GM18867 (cell line): ENCODE measurements around the gene ZNF598.
"Not testable (repeated sequence)": the region's sequence is repeated elsewhere in the genome, so short reads cannot be mapped to it uniquely, and the experiment has no call there.

Experiments used
- ATAC-seq: cut with Tn5 transposase; IDR thresholded peaks from one replicate; pipeline ENCODE4 v1.9.1; 2021; ENCODE audit warnings: mild to moderate bottlenecking, moderate library complexity; ENCODE audit not compliant: unreplicated experiment

The ZNF598 gene

DNA sequence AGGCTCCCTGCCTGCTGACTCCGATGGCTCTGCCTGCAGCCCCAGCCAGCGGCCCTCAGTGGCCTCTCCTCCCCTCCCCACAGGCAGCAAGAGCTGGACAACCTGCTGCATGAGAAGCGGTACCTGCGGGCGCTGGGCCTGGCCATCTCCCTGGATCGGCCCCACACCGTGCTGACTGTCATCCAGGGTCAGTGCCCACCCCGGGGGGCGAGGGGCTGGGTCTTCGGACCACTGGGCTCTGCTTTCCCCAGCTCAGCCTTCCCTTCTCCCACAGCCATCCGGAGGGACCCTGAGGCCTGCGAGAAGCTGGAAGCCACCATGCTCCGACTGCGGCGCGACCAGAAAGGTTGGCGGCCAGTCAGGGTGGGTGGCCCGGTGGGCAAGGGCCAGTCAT, 31.7 kb downstream of the ZNF598 start:
- no peak for ATAC-seq

DNA sequence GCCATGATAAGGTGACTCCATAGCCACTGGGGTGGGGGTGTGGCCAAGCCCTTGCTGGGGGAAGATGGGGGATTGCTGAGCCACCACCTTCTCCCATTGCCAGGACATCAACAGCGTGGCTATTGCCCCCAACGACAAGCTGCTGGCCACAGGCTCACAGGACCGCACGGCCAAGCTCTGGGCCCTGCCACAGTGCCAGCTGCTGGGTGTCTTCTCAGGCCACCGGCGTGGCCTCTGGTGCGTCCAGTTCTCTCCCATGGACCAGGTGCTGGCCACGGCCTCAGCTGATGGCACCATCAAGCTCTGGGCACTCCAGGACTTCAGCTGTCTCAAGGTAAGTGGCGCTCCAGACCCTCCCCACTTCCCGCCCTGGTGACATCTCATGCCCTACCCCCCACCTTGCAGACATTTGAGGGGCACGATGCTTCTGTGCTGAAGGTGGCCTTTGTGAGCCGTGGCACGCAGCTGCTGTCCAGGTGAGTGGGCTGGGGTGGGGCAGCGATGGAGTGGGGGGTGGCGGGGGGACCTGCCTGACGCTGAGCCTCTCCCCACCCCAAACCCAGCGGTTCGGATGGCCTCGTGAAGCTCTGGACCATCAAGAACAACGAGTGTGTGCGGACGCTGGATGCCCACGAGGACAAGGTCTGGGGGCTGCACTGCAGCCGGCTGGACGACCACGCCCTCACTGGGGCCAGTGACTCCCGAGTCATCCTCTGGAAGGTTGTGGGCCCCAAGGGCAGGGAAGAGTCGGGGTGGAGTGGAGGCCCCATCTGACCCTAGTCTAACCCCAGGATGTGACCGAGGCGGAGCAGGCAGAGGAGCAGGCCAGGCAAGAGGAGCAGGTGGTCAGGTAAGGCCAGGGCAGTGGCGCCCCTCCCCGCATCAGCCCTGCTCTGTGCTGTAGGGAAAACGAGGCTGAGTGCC, 32.4 kb downstream of the ZNF598 start:
- no peak for ATAC-seq

- no peak for ATAC-seq
Measured at GRCh38 chr16:1976216-1976520, 33.5 kb downstream of the ZNF598 start.

- no peak for ATAC-seq
Measured at GRCh38 chr16:1975432-1976215, 34.0 kb downstream of the ZNF598 start.

DNA sequence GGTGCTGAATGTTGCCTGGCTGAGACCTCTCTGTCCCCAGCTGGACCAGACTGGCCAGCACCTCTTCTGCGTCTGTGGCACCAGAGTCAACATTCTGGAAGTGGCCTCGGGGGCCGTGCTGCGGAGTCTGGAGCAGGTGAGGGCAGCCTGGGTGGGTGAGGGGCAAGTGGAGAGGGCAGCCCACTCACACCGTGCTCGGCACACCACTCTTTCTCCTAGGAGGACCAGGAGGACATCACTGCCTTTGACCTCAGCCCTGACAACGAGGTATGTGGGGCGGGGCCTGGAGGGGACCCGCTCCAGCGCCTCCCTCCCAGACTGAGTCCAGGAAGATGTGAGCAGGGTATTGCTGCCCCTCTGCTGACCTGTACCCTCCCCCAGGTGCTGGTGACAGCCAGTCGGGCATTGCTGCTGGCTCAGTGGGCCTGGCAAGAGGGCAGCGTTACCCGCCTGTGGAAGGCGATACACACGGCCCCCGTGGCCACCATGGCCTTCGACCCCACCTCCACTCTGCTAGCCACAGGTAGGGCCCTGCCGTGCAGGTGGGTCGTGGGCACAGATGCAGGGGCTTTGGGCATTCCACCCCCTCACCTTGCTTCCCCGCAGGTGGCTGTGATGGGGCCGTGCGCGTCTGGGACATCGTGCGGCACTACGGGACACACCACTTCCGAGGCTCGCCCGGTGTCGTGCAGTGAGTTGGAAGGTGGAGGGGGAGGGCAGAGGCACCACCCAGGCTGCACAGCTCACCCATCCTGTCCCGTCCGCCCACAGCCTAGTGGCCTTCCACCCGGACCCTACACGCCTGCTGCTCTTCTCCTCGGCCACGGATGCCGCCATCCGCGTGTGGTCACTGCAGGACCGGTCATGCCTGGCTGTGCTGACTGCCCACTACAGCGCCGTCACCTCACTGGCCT, 35.2 kb downstream of the ZNF598 start:
- ATAC-seq = no peak

- no peak for ATAC-seq
Measured at GRCh38 chr16:1973461-1974156, 36.0 kb downstream of the ZNF598 start.

GRCh38 chr16:1972490-1972877, 37.1 kb downstream of the ZNF598 start:
- no peak for ATAC-seq

DNA sequence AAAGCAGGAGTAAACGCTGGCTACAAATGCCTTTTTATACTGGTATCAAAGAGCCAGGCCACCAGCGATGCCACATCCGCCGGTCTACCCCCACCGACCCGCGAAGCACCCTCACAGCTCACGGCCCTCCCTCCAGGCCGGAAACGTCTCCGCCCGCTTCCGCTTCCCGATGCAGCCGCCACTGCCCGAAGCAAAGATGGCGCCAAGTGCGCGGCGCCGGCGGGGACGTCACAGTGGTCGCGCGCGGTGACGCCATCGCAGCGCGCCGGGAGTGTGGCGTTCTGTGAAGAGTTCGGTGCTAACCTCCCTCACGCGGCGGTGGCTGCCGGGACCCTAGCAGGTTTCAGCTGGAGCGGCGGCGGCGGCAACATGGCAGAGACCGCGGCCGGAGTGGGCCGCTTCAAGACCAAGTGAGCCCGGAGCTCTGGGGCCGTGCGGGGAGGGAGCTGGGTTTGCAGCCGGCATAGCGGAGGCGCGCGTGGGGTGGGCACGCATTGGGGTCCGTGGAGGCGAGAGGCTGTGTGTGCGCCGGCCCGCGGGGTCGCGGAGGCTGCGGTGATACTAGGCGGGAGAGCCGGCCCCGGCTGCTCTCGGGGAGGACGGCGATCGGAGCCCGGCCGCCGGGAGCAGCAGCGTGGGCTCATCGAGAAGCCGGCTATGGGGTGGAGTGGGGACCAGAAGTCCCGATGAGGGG, 37.7 kb downstream of the ZNF598 start, which contains the start of gene TBL3:
Gene TBL3, plus strand, starts transcription at position 258 of the 694 bp plus-strand sequence. Its CDS starts 112 bp downstream, at position 370.
- ATAC-seq = peak; percentile 81

GRCh38 chr16:1968146-1968953, 41.3 kb downstream of the ZNF598 start:
- no peak for ATAC-seq

- ATAC-seq = no peak
Measured at GRCh38 chr16:1966460-1966859, 43.2 kb downstream of the ZNF598 start, which contains the start of gene RNF151. RNF151 (plus strand) TSS chr16:1966856; CDS start chr16:1966882, 26 bp downstream.

DNA sequence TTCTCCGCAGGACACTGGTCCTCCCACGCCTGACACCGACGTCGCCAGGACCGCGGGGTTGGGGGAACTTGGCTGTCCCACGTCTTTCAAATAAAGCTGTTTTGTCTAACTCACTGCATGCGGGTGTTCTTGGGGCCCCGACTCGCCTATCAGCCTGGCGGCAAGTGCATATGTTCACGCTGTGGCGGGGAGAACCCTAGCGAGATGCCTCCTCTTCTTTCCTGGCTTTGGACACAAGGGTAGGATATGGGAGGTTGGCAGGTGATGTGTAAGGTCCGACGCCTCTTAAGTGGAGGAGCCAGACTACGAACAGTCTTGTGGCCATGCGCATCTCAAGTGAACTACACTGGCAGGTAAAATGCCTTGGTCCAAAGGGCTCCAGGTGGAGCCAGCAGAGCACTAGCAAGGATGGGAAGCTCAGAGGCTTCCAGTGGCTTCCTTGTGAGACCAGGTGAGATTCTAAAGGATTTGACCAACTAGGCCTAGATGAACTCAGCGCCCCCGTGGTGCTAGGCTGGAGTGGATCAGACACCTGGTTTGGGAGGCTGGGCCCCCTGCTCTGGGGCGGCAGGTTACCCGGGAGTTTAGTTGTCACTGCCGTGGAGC, 44.1 kb downstream of the ZNF598 start:
- no peak for ATAC-seq

DNA sequence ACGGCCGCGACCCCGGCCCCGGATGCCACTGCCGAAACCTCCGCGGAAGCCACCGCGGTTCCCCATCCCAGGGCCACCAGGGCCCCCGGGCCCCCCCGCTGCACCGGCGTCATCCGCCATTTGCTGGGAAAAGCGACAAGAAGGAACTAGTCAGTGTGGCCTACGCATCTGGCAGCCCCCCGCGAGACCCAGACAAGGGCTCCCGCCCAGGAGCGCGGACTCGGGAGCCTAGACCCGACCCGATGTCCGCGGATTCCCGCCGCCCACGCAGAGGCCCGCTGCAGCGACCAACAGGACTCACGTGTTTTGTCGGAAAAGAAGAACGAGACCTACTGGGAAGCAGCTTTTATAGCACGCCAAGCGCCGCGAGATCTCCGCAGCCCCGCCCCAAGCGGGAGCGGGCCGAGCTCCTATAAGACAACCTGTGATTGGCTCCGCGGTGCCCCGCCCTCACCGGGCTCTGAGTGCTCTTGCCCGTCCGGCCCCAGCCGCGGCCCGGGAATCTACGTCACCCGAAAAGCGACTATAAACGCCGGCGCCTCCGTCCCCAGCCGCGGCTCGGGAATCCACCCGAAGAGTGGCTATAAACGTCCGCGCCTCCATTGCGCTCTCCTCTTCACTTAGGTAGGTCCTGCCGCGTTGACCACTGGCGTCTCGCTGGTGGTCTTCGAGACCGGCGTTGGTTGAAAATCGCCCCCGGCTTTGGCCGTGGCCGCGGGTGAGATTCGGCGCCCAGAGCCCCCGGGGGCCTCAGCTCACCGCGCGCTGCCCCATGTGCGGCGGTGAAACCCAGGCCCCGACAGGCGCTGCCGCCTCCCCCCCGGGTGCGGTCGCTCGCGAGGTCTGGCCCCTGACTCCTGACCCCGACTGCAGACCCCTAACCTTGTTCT, 44.9 kb downstream of the ZNF598 start, which contains the start of gene RPS2:
Gene RPS2, minus strand, starts transcription at position 321 of the 890 bp plus-strand sequence. Its CDS starts 201 bp downstream, at position 120.
- peak; percentile 83 for ATAC-seq

DNA sequence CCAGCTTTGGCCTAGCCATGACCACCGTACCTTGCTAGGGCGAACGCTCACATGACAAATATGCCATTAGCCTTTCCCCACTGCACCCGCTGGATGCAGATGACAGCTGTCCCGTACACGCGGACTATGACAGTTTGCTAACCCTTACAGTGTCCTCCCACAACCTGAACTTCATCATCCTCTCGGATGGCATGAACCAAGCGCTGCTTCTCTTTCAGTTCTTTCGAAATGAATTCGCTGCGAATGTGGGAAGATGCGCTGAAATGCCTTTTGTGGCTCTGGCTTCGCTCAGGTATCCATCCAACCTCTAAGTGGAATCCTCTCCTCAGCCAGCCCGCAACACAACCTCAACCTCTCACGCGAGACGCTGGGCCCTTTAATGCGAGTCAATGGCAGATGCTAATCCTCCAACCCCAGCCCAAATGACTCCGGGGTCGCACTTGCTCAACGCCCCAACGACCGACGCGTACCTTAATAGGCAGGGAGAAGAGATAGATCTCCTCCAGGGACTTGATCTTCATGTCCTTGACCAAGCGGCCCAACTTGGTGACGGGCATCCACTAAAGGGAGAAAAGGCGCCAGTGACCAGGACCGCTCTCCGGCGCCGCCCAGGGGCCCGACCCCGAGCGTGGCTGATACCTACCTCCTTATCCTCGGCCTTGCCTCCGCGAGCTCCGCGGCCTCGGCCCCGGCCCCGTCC, 45.7 kb downstream of the ZNF598 start:
- peak; percentile 4 for ATAC-seq

DNA sequence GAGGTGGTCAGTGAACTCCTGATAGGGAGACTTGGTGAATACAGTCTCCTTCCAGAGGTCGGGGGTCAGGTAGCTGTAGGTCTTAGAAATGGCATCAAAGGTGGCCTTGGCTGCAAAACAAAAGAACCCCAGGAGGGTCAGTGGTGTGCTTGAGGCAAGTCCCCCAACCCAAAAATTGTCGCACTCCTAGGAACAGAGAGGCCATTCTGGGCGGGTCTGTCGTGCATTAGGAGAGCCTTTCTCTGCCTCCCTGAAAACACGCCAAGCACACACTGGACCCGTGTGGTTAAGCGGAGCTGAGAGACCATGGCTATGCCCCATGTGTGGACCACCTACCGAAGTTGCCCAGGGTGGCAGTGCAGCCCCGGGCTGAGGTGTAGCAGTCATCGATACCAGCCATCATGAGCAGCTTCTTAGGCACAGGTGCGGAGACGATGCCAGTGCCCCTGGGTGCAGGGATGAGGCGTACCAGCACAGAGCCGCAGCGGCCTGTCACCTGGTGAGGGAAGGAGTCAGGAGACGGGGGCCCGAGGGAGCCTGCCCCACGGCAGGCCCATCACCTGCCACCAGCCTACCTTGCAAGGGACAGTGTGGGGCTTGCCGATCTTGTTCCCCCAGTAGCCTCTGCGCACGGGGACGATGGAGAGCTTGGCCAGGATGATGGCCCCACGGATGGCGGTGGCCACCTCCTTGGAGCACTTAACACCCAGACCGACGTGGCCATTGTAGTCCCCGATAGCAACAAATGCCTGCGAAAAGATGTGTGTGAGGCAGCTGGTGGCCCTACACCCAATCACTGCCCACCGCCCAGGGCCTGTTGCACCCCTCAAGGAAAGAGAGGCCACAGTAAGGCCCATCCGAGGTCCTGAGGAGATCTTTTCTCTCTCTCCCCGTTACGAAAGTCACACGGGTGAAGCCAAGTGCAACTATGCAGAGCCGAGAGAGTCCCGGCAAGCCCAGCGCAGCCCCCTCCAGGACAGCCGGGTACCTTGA, 47.2 kb downstream of the ZNF598 start:
- not testable (repeated sequence) for ATAC-seq

- ATAC-seq = no peak
Measured at GRCh38 chr16:1961651-1962067, 48.0 kb downstream of the ZNF598 start.
